Measurements from ENCODE around the gene CLCC1. TPM values are rescaled to one million over a fixed set of nuclear protein-coding genes. Genes with fewer than 3 reads are reported as not detected.
"Not testable (repeated sequence)": the region's sequence is repeated elsewhere in the genome, so short reads cannot be mapped to it uniquely, and the experiment has no call there.

The CLCC1 gene
- 10 to 100 TPM; 18.7 to 20.4 TPM for total RNA-seq

GRCh38 chr1:108963052-108963686 lies at the start of gene CLCC1:
CLCC1 (minus strand) TSS chr1:108963484; CDS start chr1:108950437, 13,047 bp downstream.
- H3K4me3 Mint-ChIP-seq, result peak within 1 kb of the TSS; percentile 81
- H3K9me3 Mint-ChIP-seq, result no peaks in the 10 kb centered on the region
- peaks cover 35% of the 10 kb centered on the region for H3K4me1 Mint-ChIP-seq
- ChIA-PET CTCF (interaction anchor here (0.6 to 2.4 kb wide), 3 partner anchors 9 to 122 kb away, joined by 5 to 8 read pairs (median 6); no protein-coding TSS in a partner anchor), POLR2A (interaction anchor here (0.6 kb wide), 2 partner anchors 45 to 258 kb away, joined by 3 to 12 read pairs; no protein-coding TSS in a partner anchor)
- peak within 1 kb of the TSS; percentile 96 for H3K27ac Mint-ChIP-seq
- DNase-seq, result peak; percentile 96
- H3K36me3 Mint-ChIP-seq (ENCODE audit: low read depth), result peaks cover 15% of the 10 kb centered on the region
- H3K27me3 Mint-ChIP-seq, result peaks cover 6% of the 10 kb centered on the region

GRCh38 chr1:109011335-109011734 lies 48.1 kb upstream of the CLCC1 start:
- CTCF ChIA-PET, result no interaction called here

GRCh38 chr1:108996622-108997021 lies 33.3 kb upstream of the CLCC1 start:
- H3K27ac Mint-ChIP-seq, H3K4me3 Mint-ChIP-seq, H3K4me1 Mint-ChIP-seq, DNase-seq, H3K27me3 Mint-ChIP-seq, POLR2A ChIA-PET: not testable (repeated sequence)
- Mint-ChIP-seq H3K36me3 (ENCODE audit: low read depth) (peaks cover 42% of the 10 kb centered on the region), H3K9me3 (peaks cover 12% of the 10 kb centered on the region)
- CTCF ChIA-PET, result interaction anchor here (0.6 to 1.0 kb wide), 2 partner anchors 18 to 71 kb away, joined by 3 read pairs; no protein-coding TSS in a partner anchor

More at GRCh38 chr1:109011335-109011734, 48.1 kb upstream of the CLCC1 start:
- H3K36me3 Mint-ChIP-seq (ENCODE audit: low read depth), result peaks cover 16% of the 10 kb centered on the region
- POLR2A ChIA-PET, result interaction anchor here (0.6 kb wide), 1 partner anchor 133 kb away, joined by 4 read pairs; no protein-coding TSS in a partner anchor
- no peak overlapping the region for H3K4me3 Mint-ChIP-seq
- H3K9me3 Mint-ChIP-seq, result no peaks in the 10 kb centered on the region
- no peak overlapping the region for H3K27ac Mint-ChIP-seq
- H3K4me1 Mint-ChIP-seq, result no peaks in the 10 kb centered on the region
- H3K27me3 Mint-ChIP-seq, result no peaks in the 10 kb centered on the region
- no peak for DNase-seq

- DNase-seq, result no peak
- Mint-ChIP-seq H3K4me1 (no peaks in the 10 kb centered on the region), H3K27me3 (no peaks in the 10 kb centered on the region), H3K36me3 (ENCODE audit: low read depth) (peaks cover 5% of the 10 kb centered on the region), H3K27ac (no peak overlapping the region), H3K4me3 (no peak overlapping the region), H3K9me3 (no peaks in the 10 kb centered on the region)
- CTCF ChIA-PET, result no interaction called here
- POLR2A ChIA-PET, result no interaction called here
Observed at GRCh38 chr1:108983114-108983513, 19.8 kb upstream of the CLCC1 start.

GRCh38 chr1:108976658-108977057 lies 13.4 kb upstream of the CLCC1 start:
- Mint-ChIP-seq H3K9me3 (no peaks in the 10 kb centered on the region), H3K4me1 (peaks cover 5% of the 10 kb centered on the region), H3K27me3 (no peaks in the 10 kb centered on the region), H3K4me3 (no peak overlapping the region), H3K27ac (no peak overlapping the region), H3K36me3 (ENCODE audit: low read depth) (peaks cover 4% of the 10 kb centered on the region)
- DNase-seq, result no peak
- POLR2A ChIA-PET, result no interaction called here
- CTCF ChIA-PET, result interaction anchor here (1.8 to 1.9 kb wide), 2 partner anchors 14 to 20 kb away, joined by 4 to 5 read pairs; partner anchors contain the start of gene CLCC1

- peaks cover 17% of the 10 kb centered on the region for H3K36me3 Mint-ChIP-seq (ENCODE audit: low read depth)
- peaks cover 5% of the 10 kb centered on the region for H3K4me1 Mint-ChIP-seq
- no peaks in the 10 kb centered on the region for H3K27me3 Mint-ChIP-seq
- no peaks in the 10 kb centered on the region for H3K9me3 Mint-ChIP-seq
- no peak overlapping the region for H3K4me3 Mint-ChIP-seq
- H3K27ac Mint-ChIP-seq, result no peak overlapping the region
- no peak for DNase-seq
- ChIA-PET POLR2A (no interaction called here), CTCF (interaction anchor here (0.6 to 1.5 kb wide), 4 partner anchors 9 to 273 kb away, joined by 3 to 4 read pairs (median 3); no protein-coding TSS in a partner anchor)
Observed at GRCh38 chr1:108972951-108973350, 9.7 kb upstream of the CLCC1 start.

GRCh38 chr1:108969346-108969745 lies 6.1 kb upstream of the CLCC1 start:
- no peak overlapping the region for H3K27ac Mint-ChIP-seq
- H3K27me3 Mint-ChIP-seq, result no peaks in the 10 kb centered on the region
- DNase-seq, result no peak
- peaks cover 14% of the 10 kb centered on the region for H3K36me3 Mint-ChIP-seq (ENCODE audit: low read depth)
- no peak overlapping the region for H3K4me3 Mint-ChIP-seq
- no peaks in the 10 kb centered on the region for H3K9me3 Mint-ChIP-seq
- CTCF ChIA-PET, result interaction anchor here (1.0 kb wide), 1 partner anchor 81 kb away, joined by 3 read pairs; no protein-coding TSS in a partner anchor
- peaks cover 2% of the 10 kb centered on the region for H3K4me1 Mint-ChIP-seq
- POLR2A ChIA-PET, result no interaction called here

- peak; percentile 51 for DNase-seq
- peak overlapping the region; percentile 91 for H3K27ac Mint-ChIP-seq
- CTCF ChIA-PET, result interaction anchor here (1.5 to 2.4 kb wide), 3 partner anchors 9 to 14 kb away, joined by 5 to 9 read pairs (median 8); no protein-coding TSS in a partner anchor
- peak overlapping the region; percentile 81 for H3K4me3 Mint-ChIP-seq
- H3K36me3 Mint-ChIP-seq (ENCODE audit: low read depth), result peaks cover 20% of the 10 kb centered on the region
- POLR2A ChIA-PET, result interaction anchor here (0.6 kb wide), 1 partner anchor 45 kb away, joined by 12 read pairs; no protein-coding TSS in a partner anchor
- peaks cover 40% of the 10 kb centered on the region for H3K4me1 Mint-ChIP-seq
- H3K27me3 Mint-ChIP-seq, result peaks cover 9% of the 10 kb centered on the region
- H3K9me3 Mint-ChIP-seq, result no peaks in the 10 kb centered on the region
Observed at GRCh38 chr1:108962681-108963051, 618 bp downstream of the CLCC1 start.

GRCh38 chr1:108961752-108962486 lies 1.4 kb downstream of the CLCC1 start:
- peak overlapping the region; percentile 91 for H3K27ac Mint-ChIP-seq
- DNase-seq, result no peak
- peaks cover 47% of the 10 kb centered on the region for H3K4me1 Mint-ChIP-seq
- CTCF ChIA-PET, result interaction anchor here (1.8 to 2.4 kb wide), 3 partner anchors 8 to 151 kb away, joined by 4 to 9 read pairs (median 8); a partner anchor contains a TSS
- H3K27me3 Mint-ChIP-seq, result peaks cover 12% of the 10 kb centered on the region
- POLR2A ChIA-PET, result no interaction called here
- H3K4me3 Mint-ChIP-seq, result peak overlapping the region; percentile 81
- H3K9me3 Mint-ChIP-seq, result no peaks in the 10 kb centered on the region
- peaks cover 24% of the 10 kb centered on the region for H3K36me3 Mint-ChIP-seq (ENCODE audit: low read depth)

GRCh38 chr1:108961198-108961597 lies 2.1 kb downstream of the CLCC1 start:
- no peak for DNase-seq

GRCh38 chr1:108960719-108961118 lies 2.6 kb downstream of the CLCC1 start:
- peaks cover 59% of the 10 kb centered on the region for H3K4me1 Mint-ChIP-seq

More at GRCh38 chr1:108961198-108961597, 2.1 kb downstream of the CLCC1 start:
- ChIA-PET CTCF (interaction anchor here (0.8 to 2.0 kb wide), 5 partner anchors 10 to 448 kb away, joined by 3 to 9 read pairs (median 4); a partner anchor contains a TSS), POLR2A (no interaction called here)
- Mint-ChIP-seq H3K9me3 (peaks cover under 1% of the 10 kb centered on the region), H3K27me3 (peaks cover 12% of the 10 kb centered on the region), H3K27ac (no peak overlapping the region), H3K4me3 (no peak overlapping the region), H3K36me3 (ENCODE audit: low read depth) (peaks cover 29% of the 10 kb centered on the region), H3K4me1 (peaks cover 55% of the 10 kb centered on the region)

GRCh38 chr1:108957888-108958287 lies 5.4 kb downstream of the CLCC1 start:
- Mint-ChIP-seq H3K36me3 (ENCODE audit: low read depth) (peaks cover 53% of the 10 kb centered on the region), H3K27me3 (peaks cover 12% of the 10 kb centered on the region), H3K9me3 (peaks cover 5% of the 10 kb centered on the region), H3K27ac (no peak overlapping the region), H3K4me3 (no peak overlapping the region), H3K4me1 (peaks cover 53% of the 10 kb centered on the region)
- ChIA-PET POLR2A (no interaction called here), CTCF (interaction anchor here (1.1 to 1.7 kb wide), 2 partner anchors 9 to 19 kb away, joined by 3 to 4 read pairs; no protein-coding TSS in a partner anchor)
- DNase-seq, result no peak

More at GRCh38 chr1:108960719-108961118, 2.6 kb downstream of the CLCC1 start:
- H3K27me3 Mint-ChIP-seq, result peaks cover 12% of the 10 kb centered on the region
- no peak overlapping the region for H3K27ac Mint-ChIP-seq
- CTCF ChIA-PET, result interaction anchor here (0.8 to 2.0 kb wide), 5 partner anchors 10 to 449 kb away, joined by 3 to 9 read pairs (median 4); a partner anchor contains a TSS
- POLR2A ChIA-PET, result no interaction called here
- no peak overlapping the region for H3K4me3 Mint-ChIP-seq
- H3K36me3 Mint-ChIP-seq (ENCODE audit: low read depth), result peaks cover 34% of the 10 kb centered on the region
- no peak for DNase-seq
- H3K9me3 Mint-ChIP-seq, result peaks cover 5% of the 10 kb centered on the region

Data from activated CD4-positive, alpha-beta T cell treated with anti-CD3 and anti-CD28 coated beads, Interleukin-2, amount 10 ng/mL, durations not matched to agents 7 days and 5 days (primary cell).